NCI-H1092 treated with DMSO at 0.1 percent for 48 hours (cell line): ENCODE measurements around the gene VPS16.
"Not testable (repeated sequence)": the region's sequence is repeated elsewhere in the genome, so short reads cannot be mapped to it uniquely, and the experiment has no call there.

Experiments
- DNase-seq: peaks from one replicate; lab custom pipeline; 2025; lab: John Stamatoyannopoulos, UW

VPS16 gene

GRCh38 chr20:2871661-2872458 is 31.3 kb downstream of the VPS16 start:
- DNase-seq, result no peak

GRCh38 chr20:2872459-2873009 is 32.0 kb downstream of the VPS16 start:
- DNase-seq, result peak; percentile 43

- DNase-seq, result peak; percentile 90
Measured at GRCh38 chr20:2873010-2873746, 32.6 kb downstream of the VPS16 start, which contains the start of gene PTPRA. PTPRA (plus strand) TSS chr20:2873481; CDS start chr20:2964278, 90,797 bp downstream.

- DNase-seq, result peak; percentile 57
Measured at GRCh38 chr20:2873747-2874041, 33.1 kb downstream of the VPS16 start.

GRCh38 chr20:2874456-2874855 is 33.9 kb downstream of the VPS16 start:
- DNase-seq, result no peak

- DNase-seq, result no peak
Measured at GRCh38 chr20:2875690-2876203, 35.2 kb downstream of the VPS16 start.

GRCh38 chr20:2878515-2878914 is 38.0 kb downstream of the VPS16 start:
- DNase-seq, result no peak

- no peak for DNase-seq
Measured at GRCh38 chr20:2879146-2879545, 38.6 kb downstream of the VPS16 start.

- DNase-seq, result no peak
Measured at GRCh38 chr20:2880650-2881049, 40.1 kb downstream of the VPS16 start.

- no peak for DNase-seq
Measured at GRCh38 chr20:2883726-2884637, 43.4 kb downstream of the VPS16 start.

GRCh38 chr20:2887715-2888114 is 47.2 kb downstream of the VPS16 start:
- no peak for DNase-seq

- DNase-seq, result no peak
Measured at GRCh38 chr20:2888224-2888955, 47.8 kb downstream of the VPS16 start.

- DNase-seq, result no peak
Measured at GRCh38 chr20:2889209-2889608, 48.7 kb downstream of the VPS16 start.

GRCh38 chr20:2889797-2890196 is 49.3 kb downstream of the VPS16 start:
- no peak for DNase-seq

- DNase-seq, result no peak
Measured at GRCh38 chr20:2890742-2891141, 50.2 kb downstream of the VPS16 start.

GRCh38 chr20:2891343-2891742 is 50.8 kb downstream of the VPS16 start:
- DNase-seq, result no peak

- no peak for DNase-seq
Measured at GRCh38 chr20:2892376-2892775, 51.8 kb downstream of the VPS16 start.

GRCh38 chr20:2894221-2894620 is 53.7 kb downstream of the VPS16 start:
- no peak for DNase-seq

- DNase-seq, result not testable (repeated sequence)
Measured at GRCh38 chr20:2895154-2895553, 54.6 kb downstream of the VPS16 start.

- no peak for DNase-seq
Measured at GRCh38 chr20:2899243-2899642, 58.7 kb downstream of the VPS16 start.
